Measurements from ENCODE around the gene TRAPPC2. TPM values are rescaled to one million over a fixed set of nuclear protein-coding genes. Genes with fewer than 3 reads are reported as not detected.
A peak's percentile ranks its signal among the peaks of the same experiment; 100 is the strongest.

The TRAPPC2 gene
- total RNA-seq, 1 donor = 23.5 TPM

- Histone ChIP-seq H3K27me3 (ENCODE audit: insufficient read depth, low read length) (no peaks in the 10 kb centered on the region), H3K4me2 (ENCODE audit: insufficient read depth, low read length) (peak within 1 kb of the TSS; percentile 93), H4K20me1 (ENCODE audit: insufficient read depth, low read length) (peaks cover 23% of the 10 kb centered on the region), H3K79me2 (ENCODE audit: insufficient read depth, low read length) (peaks cover 50% of the 10 kb centered on the region), H3K9me3 (ENCODE audit: low read depth, low read length) (no peaks in the 10 kb centered on the region), H3K4me1 (ENCODE audit: insufficient read depth, low read length) (peaks cover 25% of the 10 kb centered on the region), H3K36me3 (ENCODE audit: insufficient read depth, low read length) (no peaks in the 10 kb centered on the region), H3K27ac (ENCODE audit: low read depth, low read length) (peak within 1 kb of the TSS; percentile 82), H2AFZ (ENCODE audit: low read length) (peak within 1 kb of the TSS; percentile 88), H3K4me3 (ENCODE audit: insufficient read depth, low read length) (peak within 1 kb of the TSS; percentile 89)
- no peak for TF ChIP-seq CTCF (IDR thresholded peaks at IDR 0.05; ENCODE audit: extremely low read depth, low read depth, low read length)
- peak; percentile 95 for DNase-seq (ENCODE audit: insufficient read length, low spot score, missing footprints)
Observed at GRCh38 chrX:13688958-13689740, 45.3 kb downstream of the TRAPPC2 start, which contains the start of gene RAB9A. Gene RAB9A, plus strand, starts transcription at chrX:13689128. Its CDS starts 19,619 bp downstream, at chrX:13708747.

GRCh38 chrX:13688384-13688957 lies 45.9 kb downstream of the TRAPPC2 start:
- no peaks in the 10 kb centered on the region for H3K36me3 ChIP-seq (ENCODE audit: insufficient read depth, low read length)
- H4K20me1 ChIP-seq (ENCODE audit: insufficient read depth, low read length) = peaks cover 17% of the 10 kb centered on the region
- H3K4me1 ChIP-seq (ENCODE audit: insufficient read depth, low read length) = peaks cover 18% of the 10 kb centered on the region
- DNase-seq (ENCODE audit: insufficient read length, low spot score, missing footprints) = no peak
- H3K27me3 ChIP-seq (ENCODE audit: insufficient read depth, low read length) = no peaks in the 10 kb centered on the region
- peak overlapping the region; percentile 89 for H3K4me3 ChIP-seq (ENCODE audit: insufficient read depth, low read length)
- no peaks in the 10 kb centered on the region for H3K9me3 ChIP-seq (ENCODE audit: low read depth, low read length)
- H3K4me2 ChIP-seq (ENCODE audit: insufficient read depth, low read length) = peak overlapping the region; percentile 93
- peak overlapping the region; percentile 78 for H2AFZ ChIP-seq (ENCODE audit: low read length)
- H3K27ac ChIP-seq (ENCODE audit: low read depth, low read length) = peak overlapping the region; percentile 82
- no peak for TF ChIP-seq CTCF (IDR thresholded peaks at IDR 0.05; ENCODE audit: extremely low read depth, low read depth, low read length)
- H3K79me2 ChIP-seq (ENCODE audit: insufficient read depth, low read length) = peaks cover 44% of the 10 kb centered on the region

GRCh38 chrX:13687203-13687602 lies 47.2 kb downstream of the TRAPPC2 start:
- no peak for DNase-seq (ENCODE audit: insufficient read length, low spot score, missing footprints)
- Histone ChIP-seq H3K4me2 (ENCODE audit: insufficient read depth, low read length) (no peak overlapping the region), H4K20me1 (ENCODE audit: insufficient read depth, low read length) (peaks cover 14% of the 10 kb centered on the region), H3K36me3 (ENCODE audit: insufficient read depth, low read length) (no peaks in the 10 kb centered on the region), H3K4me1 (ENCODE audit: insufficient read depth, low read length) (peaks cover 12% of the 10 kb centered on the region), H2AFZ (ENCODE audit: low read length) (no peak overlapping the region), H3K4me3 (ENCODE audit: insufficient read depth, low read length) (no peak overlapping the region), H3K27me3 (ENCODE audit: insufficient read depth, low read length) (no peaks in the 10 kb centered on the region), H3K79me2 (ENCODE audit: insufficient read depth, low read length) (peaks cover 31% of the 10 kb centered on the region), H3K27ac (ENCODE audit: low read depth, low read length) (no peak overlapping the region), H3K9me3 (ENCODE audit: low read depth, low read length) (no peaks in the 10 kb centered on the region)
- TF ChIP-seq CTCF (IDR thresholded peaks at IDR 0.05; ENCODE audit: extremely low read depth, low read depth, low read length) = no peak

- Histone ChIP-seq H3K27ac (ENCODE audit: low read depth, low read length) (no peak overlapping the region), H2AFZ (ENCODE audit: low read length) (no peak overlapping the region), H3K36me3 (ENCODE audit: insufficient read depth, low read length) (no peaks in the 10 kb centered on the region), H3K79me2 (ENCODE audit: insufficient read depth, low read length) (peaks cover 14% of the 10 kb centered on the region), H3K9me3 (ENCODE audit: low read depth, low read length) (no peaks in the 10 kb centered on the region), H3K27me3 (ENCODE audit: insufficient read depth, low read length) (no peaks in the 10 kb centered on the region), H3K4me2 (ENCODE audit: insufficient read depth, low read length) (no peak overlapping the region), H3K4me1 (ENCODE audit: insufficient read depth, low read length) (peaks cover 3% of the 10 kb centered on the region), H4K20me1 (ENCODE audit: insufficient read depth, low read length) (no peaks in the 10 kb centered on the region), H3K4me3 (ENCODE audit: insufficient read depth, low read length) (no peak overlapping the region)
- no peak for TF ChIP-seq CTCF (IDR thresholded peaks at IDR 0.05; ENCODE audit: extremely low read depth, low read depth, low read length)
- no peak for DNase-seq (ENCODE audit: insufficient read length, low spot score, missing footprints)
Observed at GRCh38 chrX:13685126-13685763, 49.2 kb downstream of the TRAPPC2 start.
